GM19324 (cell line): ENCODE results near the gene EVA1C.
"Not testable (repeated sequence)": the region's sequence is repeated elsewhere in the genome, so short reads cannot be mapped to it uniquely, and the experiment has no call there.

ENCODE experiments used
- ATAC-seq: cut with Tn5 transposase; IDR thresholded peaks from one replicate; pipeline ENCODE4 v1.9.1; 2021; ENCODE audit warnings: mild to moderate bottlenecking, moderate library complexity; ENCODE audit not compliant: unreplicated experiment, low FRiP score

EVA1C gene, protein sequence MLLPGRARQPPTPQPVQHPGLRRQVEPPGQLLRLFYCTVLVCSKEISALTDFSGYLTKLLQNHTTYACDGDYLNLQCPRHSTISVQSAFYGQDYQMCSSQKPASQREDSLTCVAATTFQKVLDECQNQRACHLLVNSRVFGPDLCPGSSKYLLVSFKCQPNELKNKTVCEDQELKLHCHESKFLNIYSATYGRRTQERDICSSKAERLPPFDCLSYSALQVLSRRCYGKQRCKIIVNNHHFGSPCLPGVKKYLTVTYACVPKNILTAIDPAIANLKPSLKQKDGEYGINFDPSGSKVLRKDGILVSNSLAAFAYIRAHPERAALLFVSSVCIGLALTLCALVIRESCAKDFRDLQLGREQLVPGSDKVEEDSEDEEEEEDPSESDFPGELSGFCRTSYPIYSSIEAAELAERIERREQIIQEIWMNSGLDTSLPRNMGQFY

DNA sequence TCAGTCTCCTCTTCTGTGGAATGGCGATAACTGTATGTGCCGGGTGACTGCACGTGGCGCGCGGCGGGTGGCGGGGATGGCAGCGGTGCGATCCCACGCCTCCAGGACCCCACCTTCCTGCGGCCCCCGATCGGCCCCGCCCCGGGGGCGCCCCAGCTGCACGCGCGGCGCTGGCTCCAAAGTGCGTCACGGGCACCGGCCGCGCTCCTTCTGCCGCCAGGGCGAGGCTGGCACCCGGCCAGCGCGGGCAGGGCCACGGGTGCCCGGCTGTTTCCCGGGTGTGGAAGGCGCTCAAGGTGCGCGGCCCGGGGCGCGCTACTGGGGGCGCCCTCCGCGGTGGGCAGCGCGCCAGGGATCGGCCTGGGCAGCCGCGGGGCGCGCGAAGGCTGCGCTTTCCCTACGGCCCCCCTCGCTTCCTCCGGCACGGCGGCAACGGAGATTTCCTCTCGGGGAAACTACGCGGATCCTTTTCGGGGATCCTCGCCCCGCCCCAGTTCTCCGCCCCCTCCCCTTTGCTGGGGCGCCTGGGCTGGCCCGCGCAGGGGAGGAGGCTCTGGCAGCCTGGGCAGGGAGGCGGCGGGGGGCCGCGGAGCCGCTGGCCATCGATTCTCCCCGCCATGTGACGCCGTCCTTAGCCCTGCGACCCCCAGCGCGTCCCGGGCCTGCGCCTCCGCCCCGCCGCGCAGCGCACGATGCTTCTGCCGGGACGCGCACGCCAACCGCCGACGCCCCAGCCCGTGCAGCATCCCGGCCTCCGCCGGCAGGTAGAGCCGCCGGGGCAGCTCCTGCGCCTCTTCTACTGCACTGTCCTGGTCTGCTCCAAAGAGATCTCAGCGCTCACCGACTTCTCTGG lies at the start of gene EVA1C:
EVA1C (plus strand) TSS at position 545 of the 853 bp plus-strand sequence; CDS start at position 693, 148 bp downstream.
- ATAC-seq: no peak

DNA sequence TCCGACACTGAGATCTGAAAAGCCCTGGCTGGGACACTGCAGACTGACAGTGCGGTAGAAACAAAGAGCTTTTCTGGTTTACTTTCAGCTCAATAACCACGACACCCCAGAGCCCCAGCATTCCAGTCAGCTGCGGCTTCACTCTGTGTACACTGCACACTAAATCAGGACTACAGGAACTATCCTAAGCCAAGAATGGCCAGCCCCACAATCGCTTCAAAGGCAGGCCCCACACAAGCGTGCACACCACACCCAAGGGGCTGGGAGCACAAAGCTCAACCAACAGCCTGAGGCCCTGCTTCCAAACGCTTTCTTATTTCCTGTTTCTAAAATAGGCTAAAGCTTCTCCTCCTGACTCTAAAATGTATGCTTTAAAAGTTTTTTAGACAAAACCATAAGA lies 48.1 kb upstream of the EVA1C start:
- no peak for ATAC-seq

DNA sequence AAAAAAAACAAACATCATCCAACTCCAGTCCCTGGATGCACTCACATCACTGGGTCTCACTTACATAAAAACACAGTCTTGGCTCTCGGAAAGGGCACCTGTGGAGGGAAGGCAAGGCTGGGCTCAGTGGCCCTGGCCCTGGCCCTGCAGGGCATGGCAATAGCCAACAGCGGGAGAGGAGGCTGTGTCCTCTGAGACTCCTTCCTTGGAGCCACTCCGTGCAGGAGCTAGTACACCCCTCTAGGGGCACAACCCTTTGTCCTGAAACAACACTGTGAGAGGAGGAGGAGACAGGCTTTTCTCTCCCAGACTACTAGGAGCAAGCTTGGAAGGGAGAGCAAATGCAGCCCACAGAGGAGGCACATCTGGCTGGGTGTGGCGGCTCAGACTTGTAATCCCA lies 47.7 kb upstream of the EVA1C start:
- ATAC-seq: no peak

DNA sequence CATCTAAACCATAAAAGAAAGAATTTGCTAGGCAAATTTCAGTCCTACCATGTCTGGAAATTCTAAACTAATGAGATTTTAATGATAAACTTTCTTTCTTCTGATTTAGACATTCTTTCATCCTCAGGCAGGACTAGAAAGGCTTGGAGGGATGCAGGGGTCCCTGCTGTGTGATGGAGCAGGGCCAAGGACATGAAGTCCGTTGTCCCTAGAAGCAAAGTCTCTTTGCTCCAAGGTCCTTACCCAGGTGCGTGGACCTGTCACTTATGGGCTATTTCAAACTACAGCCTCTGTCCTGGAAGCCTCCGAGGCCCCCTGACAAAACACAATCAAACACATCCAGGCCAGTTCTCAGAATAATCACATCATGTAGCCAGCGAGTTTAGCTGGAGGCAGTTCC lies 46.3 kb upstream of the EVA1C start:
- no peak for ATAC-seq

DNA sequence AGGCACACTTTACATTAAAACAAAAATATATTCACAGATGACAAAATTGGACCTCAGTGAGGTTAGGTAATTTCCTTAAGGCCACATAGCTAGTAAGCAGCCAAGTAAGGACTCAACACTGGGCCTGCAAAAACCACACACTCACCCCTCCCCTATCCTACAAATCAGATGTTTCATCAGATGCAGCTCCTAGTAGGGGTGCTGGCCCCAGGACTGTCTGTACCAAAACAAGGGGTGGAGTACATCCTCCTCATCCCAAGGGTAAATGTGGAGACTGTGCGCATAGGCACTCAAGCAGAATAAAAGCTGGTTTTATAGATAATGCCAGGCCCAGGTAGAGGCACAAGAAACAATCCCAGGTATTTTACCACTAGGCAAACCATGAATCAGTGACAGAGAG lies 45.3 kb upstream of the EVA1C start:
- ATAC-seq: no peak

DNA sequence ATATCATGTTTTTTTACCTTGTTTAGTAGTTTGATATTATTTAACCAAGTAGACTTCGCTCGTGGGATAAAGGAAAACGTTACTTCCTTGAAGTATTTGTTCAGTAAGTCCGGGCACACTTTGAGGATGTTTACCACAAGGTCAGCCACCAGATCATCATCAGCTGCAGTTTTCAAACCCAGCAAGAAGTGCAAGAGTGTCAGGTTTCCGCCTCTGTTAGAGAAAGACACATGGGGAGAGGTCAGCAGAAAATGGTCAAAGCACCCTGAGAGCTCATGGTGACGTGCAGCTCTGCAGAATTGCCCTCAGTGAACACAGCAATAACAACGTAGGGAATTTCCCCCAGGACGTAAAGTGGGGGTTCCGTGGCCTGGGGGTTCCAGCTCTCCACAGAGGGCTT lies 44.1 kb upstream of the EVA1C start:
- no peak for ATAC-seq

DNA sequence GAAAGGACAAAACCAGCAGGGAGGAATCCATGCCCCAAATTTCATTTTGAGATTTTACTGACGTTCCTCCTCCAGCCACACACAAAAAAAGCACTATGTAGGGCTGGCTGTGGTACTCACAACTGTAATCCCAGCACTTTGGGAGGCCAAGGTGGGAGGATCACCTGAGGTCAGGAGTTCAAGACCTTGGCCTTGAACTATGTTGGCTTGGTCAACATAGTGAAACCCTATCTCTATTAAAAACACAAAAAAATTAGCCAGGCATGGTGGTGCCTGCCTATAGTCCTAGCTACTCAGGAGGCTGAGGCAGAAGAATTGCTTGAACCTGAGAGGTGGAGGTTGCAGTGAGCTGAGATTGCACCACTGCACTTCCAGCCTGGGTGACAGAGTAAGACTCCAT lies 43.5 kb upstream of the EVA1C start:
- not testable (repeated sequence) for ATAC-seq

DNA sequence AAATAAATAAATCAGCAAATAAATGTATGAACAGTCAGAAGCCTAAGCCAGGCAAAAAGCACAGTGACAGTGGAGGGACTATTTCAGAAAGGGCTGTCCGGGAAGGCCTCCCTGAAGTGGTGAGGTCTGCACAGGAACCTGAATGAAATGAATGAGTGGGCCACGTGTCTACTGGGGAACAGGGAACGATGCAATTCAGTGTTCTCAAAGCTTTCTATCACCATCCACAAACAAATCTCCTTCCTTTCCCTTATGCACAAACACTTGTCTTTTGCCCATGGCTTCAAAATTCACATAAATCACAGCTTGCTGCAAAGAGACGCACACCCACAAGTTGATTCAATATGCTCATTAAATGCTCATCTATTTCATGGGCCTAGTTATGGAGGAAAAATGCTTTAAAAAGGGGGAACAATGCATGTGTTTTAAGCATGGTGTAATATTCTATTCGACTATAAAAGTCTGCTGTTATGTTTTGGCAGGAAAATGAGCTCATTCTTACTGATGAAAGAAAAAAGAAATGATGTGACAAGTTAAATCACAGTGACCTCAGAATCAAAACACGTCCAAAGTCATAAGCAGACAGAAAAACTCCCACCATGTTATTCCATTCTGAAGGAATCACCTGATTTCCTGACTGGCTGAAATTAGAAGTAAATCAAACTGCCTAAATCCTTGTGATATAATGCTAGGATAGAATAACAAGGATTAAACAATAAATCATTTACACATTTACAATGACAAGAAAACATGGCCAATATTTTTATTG lies 41.3 kb upstream of the EVA1C start:
- ATAC-seq: no peak

DNA sequence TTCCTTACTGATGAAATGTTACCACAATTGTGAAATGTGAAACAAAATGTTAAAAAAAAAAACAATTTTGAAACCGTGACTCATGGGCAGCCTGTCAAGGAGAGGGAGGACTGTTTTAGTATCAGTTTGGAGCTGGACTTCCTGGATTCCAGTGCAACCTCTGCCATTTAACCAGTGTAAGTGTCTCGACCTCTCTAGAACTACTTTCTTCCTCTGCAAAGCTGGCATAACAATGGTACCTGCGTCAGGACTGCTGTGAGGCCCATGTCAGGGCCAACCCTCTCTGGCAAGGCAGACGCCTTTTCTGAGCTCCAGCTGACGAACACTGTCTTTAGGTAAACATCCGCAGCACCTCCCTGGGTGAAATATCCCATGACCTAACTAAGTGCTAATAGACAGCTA lies 40.6 kb upstream of the EVA1C start:
- ATAC-seq: no peak

DNA sequence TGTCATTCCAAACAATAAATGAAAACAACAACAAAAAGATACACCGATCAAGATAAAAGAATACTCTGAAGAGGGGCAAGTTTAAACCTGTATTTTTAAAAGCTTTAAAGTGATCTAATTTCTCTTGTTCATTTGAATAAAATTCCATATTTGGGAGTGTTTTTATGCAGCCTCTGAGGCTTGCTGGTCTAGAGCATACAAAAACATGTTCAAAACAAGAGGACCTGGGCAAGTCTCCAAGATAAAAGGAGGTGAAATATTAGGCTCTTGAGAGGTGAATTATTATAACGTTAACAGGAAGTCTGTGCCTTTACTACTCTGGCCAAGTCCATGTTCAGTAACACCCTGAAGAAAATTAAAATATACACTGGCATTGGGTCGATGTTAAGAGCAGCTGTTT lies 39.8 kb upstream of the EVA1C start:
- no peak for ATAC-seq

DNA sequence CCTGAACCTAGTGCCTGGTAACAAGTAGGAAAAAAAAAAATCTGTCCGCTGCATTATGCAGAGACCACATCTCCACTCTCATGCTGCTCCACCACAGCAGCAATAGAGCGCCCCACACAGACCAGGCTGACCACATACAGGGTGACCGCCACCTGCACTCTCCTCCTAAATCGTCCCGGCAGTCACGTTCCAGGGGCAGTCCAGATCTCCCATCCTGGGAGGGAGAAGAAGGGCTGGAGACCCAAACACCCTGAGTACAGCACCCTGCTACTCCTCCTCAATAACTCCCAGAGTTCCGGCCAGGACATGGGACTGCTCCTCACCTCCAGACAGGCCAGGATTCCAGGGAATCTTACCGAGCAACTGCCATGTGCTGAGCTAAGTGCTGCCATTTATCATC lies 35.0 kb upstream of the EVA1C start:
- ATAC-seq: no peak

DNA sequence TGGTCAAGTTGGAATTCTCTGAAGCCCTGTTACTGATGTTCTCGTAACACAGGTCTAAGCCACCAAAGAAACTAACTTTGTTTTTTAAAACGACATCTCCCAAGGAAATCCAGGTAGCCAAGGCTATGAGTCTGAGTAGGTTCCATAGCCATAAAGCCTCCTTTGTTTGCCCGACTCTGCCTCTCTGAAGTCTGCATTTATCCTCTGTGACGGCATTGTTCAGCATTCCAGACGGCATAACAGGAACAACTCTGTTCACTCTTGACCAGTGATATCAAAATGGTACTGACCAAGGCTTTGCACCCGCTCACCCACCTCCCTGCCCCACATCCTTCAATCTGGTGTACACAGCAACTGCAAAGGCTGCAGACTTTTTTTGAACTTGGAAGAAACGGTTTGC lies 34.5 kb upstream of the EVA1C start:
- no peak for ATAC-seq

DNA sequence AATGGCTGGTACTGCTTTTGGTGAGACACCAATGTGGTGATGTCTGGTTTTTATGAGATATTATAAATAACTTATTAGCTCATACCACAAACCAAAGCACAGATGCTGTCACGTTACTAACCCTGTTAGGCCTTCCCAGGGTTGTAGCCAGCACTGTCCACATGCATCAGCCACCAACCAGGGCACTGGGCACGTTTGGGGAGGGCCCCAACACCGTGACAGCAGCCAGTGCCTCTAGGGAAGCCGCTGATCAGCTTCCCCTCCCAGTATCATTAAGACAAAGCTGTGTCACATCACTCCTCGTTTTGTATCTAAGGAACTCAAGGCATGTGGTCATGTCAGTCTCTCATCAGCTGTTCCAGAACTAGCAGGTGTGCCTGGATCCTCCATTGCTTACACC lies 33.5 kb upstream of the EVA1C start:
- ATAC-seq: no peak

DNA sequence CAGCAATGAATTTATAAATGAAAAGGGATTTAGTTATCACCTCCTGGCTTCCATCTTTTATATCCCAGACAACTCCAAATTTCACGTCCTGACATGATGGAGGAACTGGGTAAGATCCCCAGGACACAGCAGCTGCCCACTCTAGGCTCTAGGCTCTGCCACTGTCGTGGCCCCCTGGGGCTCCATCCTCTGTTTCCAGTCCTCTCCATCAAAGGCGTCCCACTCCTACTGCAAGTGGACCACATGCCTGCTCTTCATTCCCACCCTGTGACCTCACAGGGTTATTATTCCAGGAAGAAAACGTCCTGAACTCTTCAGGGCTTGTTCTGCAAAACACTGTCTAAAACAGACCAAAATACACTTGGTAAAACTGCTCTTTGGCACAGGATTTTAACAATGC lies 31.6 kb upstream of the EVA1C start:
- no peak for ATAC-seq

DNA sequence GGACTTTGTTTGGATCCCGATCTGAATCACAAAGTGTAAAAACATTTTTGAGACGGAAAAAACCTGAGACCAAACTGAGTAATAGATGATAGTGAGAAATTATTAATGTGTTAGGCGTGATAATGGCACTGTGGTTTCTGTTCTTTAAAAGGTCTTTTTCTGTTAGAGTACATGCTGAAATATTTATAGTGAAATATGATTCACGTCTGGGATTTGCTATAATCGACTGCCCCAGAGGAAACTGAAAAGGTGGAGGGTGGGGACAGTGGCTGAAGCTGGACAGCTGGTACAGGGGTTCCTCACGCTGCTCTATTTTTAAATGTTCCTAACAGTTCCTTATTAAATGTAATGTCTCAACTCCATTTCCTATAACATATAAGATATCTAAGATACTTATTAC lies 30.9 kb upstream of the EVA1C start:
- ATAC-seq: no peak

DNA sequence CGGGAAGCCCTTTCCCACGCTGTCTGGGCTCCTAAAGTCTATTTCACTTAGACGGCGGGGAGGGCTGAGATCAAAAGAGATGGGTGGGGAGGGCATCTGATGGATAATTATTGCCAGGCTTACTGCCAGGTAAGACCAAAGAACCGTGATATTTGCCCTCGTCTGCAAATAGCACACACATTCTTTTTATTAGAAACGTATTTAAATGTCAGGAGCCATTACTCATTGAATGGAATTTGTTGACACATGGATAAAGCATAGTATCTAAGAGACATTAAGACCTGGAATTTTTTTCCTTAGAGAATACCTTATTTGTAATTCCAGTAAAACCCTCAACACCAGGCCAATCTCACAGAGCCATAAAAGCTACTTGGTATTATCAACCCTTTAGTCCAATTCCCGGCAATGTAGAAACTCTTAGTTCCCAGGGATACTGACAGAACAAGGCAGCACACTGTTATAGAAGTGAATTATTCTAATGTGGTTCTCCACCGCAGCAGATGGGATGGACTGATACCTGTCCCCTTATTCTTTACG lies 30.3 kb upstream of the EVA1C start:
- no peak for ATAC-seq

DNA sequence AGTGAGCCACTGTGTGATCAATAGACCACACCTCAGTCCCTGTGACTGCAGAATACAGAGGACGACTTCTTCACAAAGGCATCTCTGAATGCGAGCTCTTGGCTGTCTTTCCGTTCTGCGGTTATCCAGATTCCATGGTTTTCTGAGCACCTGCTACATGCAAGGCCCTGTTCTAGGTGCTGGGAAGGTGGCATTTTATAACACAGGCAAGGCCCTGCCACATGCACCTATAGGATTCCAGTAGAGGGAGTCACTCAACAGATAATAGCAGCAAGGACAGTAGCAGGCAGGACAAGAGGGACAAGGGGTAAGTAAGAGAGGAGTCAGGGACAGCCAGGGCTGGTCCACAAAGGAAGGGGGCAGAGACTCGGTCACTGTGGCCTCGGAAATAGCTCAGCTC lies 28.7 kb upstream of the EVA1C start:
- no peak for ATAC-seq

DNA sequence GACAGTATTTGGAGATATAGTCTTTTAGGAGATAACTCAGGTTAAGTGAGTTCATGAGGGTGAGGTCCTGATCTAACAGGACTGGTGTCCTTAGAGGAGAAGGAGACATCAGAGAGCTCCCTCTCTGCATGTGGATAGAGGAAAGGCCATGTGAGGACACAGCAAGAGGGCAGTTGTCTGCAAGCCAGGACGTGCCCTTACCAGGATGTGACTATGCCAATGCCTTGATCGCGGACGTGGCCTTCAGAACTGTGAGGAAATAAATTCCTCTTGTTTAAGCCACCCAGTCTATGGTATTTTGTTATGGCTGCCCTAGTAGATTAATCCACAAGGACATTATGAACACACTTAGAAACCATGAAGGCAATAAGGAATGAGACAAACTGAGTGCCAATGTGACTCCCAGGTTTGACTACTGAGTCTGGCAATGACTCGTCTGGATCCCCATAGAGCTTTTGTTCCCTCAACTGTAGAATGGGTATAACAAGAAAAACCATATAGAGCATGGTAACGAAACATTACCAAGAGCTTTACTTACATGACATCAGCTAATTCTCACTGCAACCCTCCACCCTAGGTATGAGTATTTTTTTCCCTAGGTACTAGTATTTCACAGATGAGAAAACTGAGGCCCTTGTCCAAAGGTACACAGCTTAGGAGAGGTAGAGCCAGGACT lies 26.2 kb upstream of the EVA1C start:
- ATAC-seq: no peak

DNA sequence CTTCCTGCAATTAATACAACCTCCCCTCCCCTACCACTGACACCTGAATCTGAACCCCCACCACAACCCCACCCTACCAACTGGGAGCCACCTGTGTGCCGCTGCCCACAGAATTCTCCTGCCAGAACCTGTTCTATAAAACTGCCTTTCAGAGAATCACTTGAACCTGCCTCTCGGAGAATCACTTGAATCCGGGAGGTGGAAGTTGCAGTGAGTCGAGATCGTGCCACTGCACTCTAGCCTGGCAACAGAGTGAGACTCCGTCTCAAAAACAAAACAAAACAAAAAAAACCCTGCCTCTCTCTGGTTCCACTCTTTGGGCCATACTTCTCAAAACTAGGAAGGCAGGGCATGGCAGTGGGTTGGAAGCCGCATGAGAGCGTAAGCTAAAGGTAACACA lies 25.4 kb upstream of the EVA1C start:
- no peak for ATAC-seq

DNA sequence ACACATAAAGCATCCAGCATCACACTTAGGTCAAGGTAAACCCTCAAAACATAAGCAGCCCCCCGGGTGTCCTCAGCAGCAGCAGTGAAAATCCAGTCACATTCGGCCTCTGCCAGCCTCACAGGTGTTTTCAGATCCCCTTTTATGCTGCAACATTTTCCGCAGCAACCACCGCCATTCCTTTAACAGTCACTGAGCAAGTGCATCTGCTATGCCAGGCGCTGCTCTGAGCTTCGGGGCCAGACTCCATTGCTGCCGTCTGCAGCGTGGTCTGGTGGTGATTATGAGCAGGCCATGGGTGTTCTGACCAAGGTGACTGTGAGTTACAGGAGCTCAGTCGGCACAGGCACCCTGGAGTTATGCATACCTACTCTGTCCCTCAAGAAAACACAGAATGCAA lies 24.2 kb upstream of the EVA1C start:
- no peak for ATAC-seq
